ENCODE data around the gene WFIKKN1. TPM values are rescaled to one million over a fixed set of nuclear protein-coding genes. Genes with fewer than 3 reads are reported as not detected.

WFIKKN1 gene, protein sequence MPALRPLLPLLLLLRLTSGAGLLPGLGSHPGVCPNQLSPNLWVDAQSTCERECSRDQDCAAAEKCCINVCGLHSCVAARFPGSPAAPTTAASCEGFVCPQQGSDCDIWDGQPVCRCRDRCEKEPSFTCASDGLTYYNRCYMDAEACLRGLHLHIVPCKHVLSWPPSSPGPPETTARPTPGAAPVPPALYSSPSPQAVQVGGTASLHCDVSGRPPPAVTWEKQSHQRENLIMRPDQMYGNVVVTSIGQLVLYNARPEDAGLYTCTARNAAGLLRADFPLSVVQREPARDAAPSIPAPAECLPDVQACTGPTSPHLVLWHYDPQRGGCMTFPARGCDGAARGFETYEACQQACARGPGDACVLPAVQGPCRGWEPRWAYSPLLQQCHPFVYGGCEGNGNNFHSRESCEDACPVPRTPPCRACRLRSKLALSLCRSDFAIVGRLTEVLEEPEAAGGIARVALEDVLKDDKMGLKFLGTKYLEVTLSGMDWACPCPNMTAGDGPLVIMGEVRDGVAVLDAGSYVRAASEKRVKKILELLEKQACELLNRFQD
- under 1 TPM in 2 of 6 experiments, not detected in 4; 0.02 to 0.14 TPM for total RNA-seq (2021; fragmentation: NEBNext Ultra II Directional; extraction: Animal tissue kit (Norgen Biotek cat#: 25700))
- long read RNA-seq, full-length matches to known transcripts, result 3 of 3 reads
- long read RNA-seq, partial matches to known transcripts, result 0 of 3 reads
- long read RNA-seq, other reads (novel, unspliced or antisense), result 0 of 3 reads

DNA sequence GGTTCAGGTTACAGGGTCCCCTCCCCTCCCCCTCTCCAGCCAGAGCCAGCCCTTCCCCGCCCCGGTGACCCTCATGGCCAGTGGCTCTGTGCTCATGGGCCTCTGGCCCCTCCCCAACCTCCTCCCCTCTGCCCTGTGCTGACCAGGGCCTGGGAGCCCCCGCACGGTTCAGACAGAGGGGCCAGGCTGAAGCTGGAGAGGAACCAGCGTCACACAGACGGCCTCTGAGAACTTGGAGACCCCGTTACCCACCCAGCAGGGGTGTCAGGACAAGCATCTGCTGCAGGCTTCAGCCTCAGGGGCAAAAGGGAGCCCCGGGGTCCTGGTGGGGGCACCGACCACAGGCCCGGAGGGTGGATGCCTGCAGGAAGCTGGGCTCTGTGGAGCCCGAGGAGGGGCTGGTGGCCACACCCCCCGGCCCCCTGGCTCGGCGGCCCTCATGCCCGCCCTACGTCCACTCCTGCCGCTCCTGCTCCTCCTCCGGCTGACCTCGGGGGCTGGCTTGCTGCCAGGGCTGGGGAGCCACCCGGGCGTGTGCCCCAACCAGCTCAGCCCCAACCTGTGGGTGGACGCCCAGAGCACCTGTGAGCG, at the start of gene WFIKKN1:
WFIKKN1 (plus strand) TSS at position 171 of the 591 bp plus-strand sequence; CDS start at position 440, 269 bp downstream.
- no peaks in the 10 kb centered on the region; the same call in 1 of the 2 replicates for H3K27me3 Mint-ChIP-seq (ENCODE audit: insufficient read depth)
- H3K36me3 Mint-ChIP-seq (ENCODE audit: low read depth), result peaks cover 6% of the 10 kb centered on the region; the same call in 1 of the 2 replicates
- H3K27ac Mint-ChIP-seq, result peak within 1 kb of the TSS; percentile 45; the same call in 1 of the 2 replicates
- H3K9me3 Mint-ChIP-seq, result no peaks in the 10 kb centered on the region
- no peak for DNase-seq
- no peak within 1 kb of the TSS for H3K4me3 Mint-ChIP-seq
- peaks cover 12% of the 10 kb centered on the region for H3K4me1 Mint-ChIP-seq (ENCODE audit: low read depth)
- TF ChIP-seq, protein P1, sequence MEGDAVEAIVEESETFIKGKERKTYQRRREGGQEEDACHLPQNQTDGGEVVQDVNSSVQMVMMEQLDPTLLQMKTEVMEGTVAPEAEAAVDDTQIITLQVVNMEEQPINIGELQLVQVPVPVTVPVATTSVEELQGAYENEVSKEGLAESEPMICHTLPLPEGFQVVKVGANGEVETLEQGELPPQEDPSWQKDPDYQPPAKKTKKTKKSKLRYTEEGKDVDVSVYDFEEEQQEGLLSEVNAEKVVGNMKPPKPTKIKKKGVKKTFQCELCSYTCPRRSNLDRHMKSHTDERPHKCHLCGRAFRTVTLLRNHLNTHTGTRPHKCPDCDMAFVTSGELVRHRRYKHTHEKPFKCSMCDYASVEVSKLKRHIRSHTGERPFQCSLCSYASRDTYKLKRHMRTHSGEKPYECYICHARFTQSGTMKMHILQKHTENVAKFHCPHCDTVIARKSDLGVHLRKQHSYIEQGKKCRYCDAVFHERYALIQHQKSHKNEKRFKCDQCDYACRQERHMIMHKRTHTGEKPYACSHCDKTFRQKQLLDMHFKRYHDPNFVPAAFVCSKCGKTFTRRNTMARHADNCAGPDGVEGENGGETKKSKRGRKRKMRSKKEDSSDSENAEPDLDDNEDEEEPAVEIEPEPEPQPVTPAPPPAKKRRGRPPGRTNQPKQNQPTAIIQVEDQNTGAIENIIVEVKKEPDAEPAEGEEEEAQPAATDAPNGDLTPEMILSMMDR (IDR thresholded peaks at IDR 0.05), result no peak

DNA sequence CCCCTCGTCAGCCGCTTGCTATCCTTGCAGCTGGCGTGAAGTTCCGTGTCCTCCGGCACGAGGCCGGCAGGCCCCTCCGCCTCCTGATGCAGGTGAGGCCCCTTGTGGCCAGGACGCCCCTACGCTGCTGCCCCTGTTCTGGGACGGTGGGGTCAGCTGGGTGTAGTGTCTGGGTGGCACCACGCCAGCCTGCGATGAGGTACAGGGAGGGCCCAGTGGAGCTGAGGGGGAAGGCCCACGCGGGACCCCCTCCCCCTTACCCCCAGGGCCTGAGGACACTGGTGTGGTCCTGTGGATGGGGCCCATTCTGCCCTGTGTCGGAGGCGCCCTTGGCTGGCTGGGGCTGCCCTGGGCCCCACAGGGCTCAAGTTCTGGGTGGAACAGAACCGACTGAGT, 48.6 kb upstream of the WFIKKN1 start:
- peaks cover under 1% of the 10 kb centered on the region; the same call in 1 of the 2 replicates for H3K36me3 Mint-ChIP-seq (ENCODE audit: low read depth)
- no peak for DNase-seq
- TF ChIP-seq, protein P1 (IDR thresholded peaks at IDR 0.05), result no peak

DNA sequence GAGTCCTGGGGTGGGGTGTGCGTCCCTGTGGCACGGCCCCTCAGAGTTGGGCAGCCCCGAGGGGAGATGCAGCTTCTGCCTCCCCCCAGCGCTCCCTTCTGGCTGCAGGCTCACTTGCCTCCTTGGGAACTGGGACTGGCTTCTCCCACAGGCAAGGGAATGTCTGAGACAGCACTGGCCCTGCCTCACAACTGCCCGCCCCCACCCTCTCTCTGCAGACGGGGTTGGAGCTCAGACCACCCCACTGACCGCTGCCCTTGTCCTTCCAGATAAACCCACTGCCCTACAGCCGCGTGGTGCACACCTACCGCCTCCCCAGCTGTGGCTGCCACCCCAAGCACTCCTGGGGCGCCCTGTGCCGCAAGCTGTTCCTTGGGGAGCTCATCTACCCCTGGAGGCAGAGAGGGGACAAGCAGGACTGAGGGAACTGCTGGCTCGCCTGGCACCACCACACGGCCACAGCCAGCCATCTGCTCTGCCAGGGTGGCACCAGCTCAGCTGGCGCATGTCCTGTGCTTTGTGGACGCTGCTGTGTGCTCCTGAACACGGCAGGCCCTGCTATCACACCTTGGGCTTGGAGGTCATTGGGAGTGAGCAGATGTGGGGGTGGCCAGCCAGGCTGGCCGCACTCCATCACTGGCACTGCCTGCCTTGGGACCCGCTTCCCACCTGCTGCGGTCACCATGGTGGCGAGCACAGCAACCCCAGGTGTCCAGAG, 48.0 kb upstream of the WFIKKN1 start:
- Mint-ChIP-seq H3K4me1 (ENCODE audit: low read depth) (peaks cover 18% of the 10 kb centered on the region), H3K9me3 (no peaks in the 10 kb centered on the region), H3K27ac (no peak overlapping the region), H3K27me3 (ENCODE audit: insufficient read depth) (peaks cover 4% of the 10 kb centered on the region), H3K4me3 (no peak overlapping the region), H3K36me3 (ENCODE audit: low read depth) (peaks cover 4% of the 10 kb centered on the region; the same call in 1 of the 2 replicates)
- TF ChIP-seq, protein P1 (IDR thresholded peaks at IDR 0.05), result 0 out of 2 replicates have a peak, but pooled peaks have one; percentile 16
- no peak for DNase-seq

More for the DNA sequence above, 48.6 kb upstream of the WFIKKN1 start:
- Mint-ChIP-seq H3K4me1 (ENCODE audit: low read depth) (peaks cover 13% of the 10 kb centered on the region), H3K9me3 (no peaks in the 10 kb centered on the region), H3K4me3 (no peak overlapping the region), H3K27ac (no peak overlapping the region), H3K27me3 (ENCODE audit: insufficient read depth) (peaks cover 3% of the 10 kb centered on the region)

DNA sequence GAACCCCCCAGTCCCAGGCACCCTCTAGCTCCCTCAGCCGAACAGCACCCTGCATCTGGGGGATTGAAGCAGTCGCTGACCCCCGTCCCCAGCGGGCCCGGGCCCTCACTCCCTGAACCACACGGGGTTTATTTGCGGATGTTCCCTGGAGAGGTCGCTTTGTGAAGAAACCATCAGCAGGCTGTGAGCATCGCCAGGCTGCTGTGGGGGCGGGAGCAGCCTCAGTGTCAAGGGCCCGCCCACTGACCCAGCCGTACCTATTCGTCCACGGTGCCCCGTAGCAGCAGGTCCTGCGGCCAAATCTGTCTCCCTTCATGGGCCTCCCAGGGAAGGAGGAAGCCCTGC, 47.3 kb upstream of the WFIKKN1 start:
- Mint-ChIP-seq H3K36me3 (ENCODE audit: low read depth) (peaks cover 4% of the 10 kb centered on the region; the same call in 1 of the 2 replicates), H3K27me3 (ENCODE audit: insufficient read depth) (peaks cover 4% of the 10 kb centered on the region), H3K27ac (no peak overlapping the region), H3K4me3 (no peak overlapping the region), H3K4me1 (ENCODE audit: low read depth) (peaks cover 18% of the 10 kb centered on the region), H3K9me3 (no peaks in the 10 kb centered on the region)
- no peak for DNase-seq
- TF ChIP-seq, protein P1 (IDR thresholded peaks at IDR 0.05), result no peak
